Activated T-cell treated with anti-CD3 and anti-CD28 coated beads, Interleukin-2, amount 50 U/mL, for 1 hour (primary cell): ENCODE data around the gene C17orf113.
A peak's percentile ranks its signal among the peaks of the same experiment; 100 is the strongest.
"Not testable (repeated sequence)": the region's sequence is repeated elsewhere in the genome, so short reads cannot be mapped to it uniquely, and the experiment has no call there.

Experiments
- DNase-seq: peaks from one replicate; pipeline ENCODE4 v3.0.0-alpha.2; 2020

C17orf113 gene

GRCh38 chr17:42041619-42042018, 8.8 kb downstream of the C17orf113 start:
- DNase-seq = no peak

- no peak for DNase-seq
Observed at GRCh38 chr17:42040818-42041217, 9.6 kb downstream of the C17orf113 start.

GRCh38 chr17:42039794-42040763, 10.3 kb downstream of the C17orf113 start:
- no peak for DNase-seq

GRCh38 chr17:42038221-42038973, 12.0 kb downstream of the C17orf113 start:
- no peak for DNase-seq

GRCh38 chr17:42034059-42034458, 16.3 kb downstream of the C17orf113 start:
- no peak for DNase-seq

- DNase-seq = no peak
Observed at GRCh38 chr17:42031584-42031983, 18.8 kb downstream of the C17orf113 start.

- DNase-seq = no peak
Observed at GRCh38 chr17:42028791-42029127, 21.6 kb downstream of the C17orf113 start.

GRCh38 chr17:42027961-42028790, 22.2 kb downstream of the C17orf113 start:
- no peak for DNase-seq

GRCh38 chr17:42027590-42027889, 22.9 kb downstream of the C17orf113 start:
- DNase-seq = no peak

- DNase-seq = no peak
Observed at GRCh38 chr17:42026857-42027589, 23.4 kb downstream of the C17orf113 start.

GRCh38 chr17:42025936-42026335, 24.5 kb downstream of the C17orf113 start:
- DNase-seq = no peak

GRCh38 chr17:42025191-42025579, 25.2 kb downstream of the C17orf113 start:
- no peak for DNase-seq

- no peak for DNase-seq
Observed at GRCh38 chr17:42023524-42024349, 26.7 kb downstream of the C17orf113 start.

GRCh38 chr17:42020845-42021244, 29.6 kb downstream of the C17orf113 start:
- not testable (repeated sequence) for DNase-seq

- DNase-seq = peak; percentile 93
Observed at GRCh38 chr17:42019509-42020404, 30.6 kb downstream of the C17orf113 start, which contains the start of gene NKIRAS2. Gene NKIRAS2, plus strand, starts transcription at chr17:42020090. Its CDS starts 1,488 bp downstream, at chr17:42021578.

GRCh38 chr17:42018988-42019387, 31.4 kb downstream of the C17orf113 start:
- DNase-seq = no peak

- DNase-seq = no peak
Observed at GRCh38 chr17:42018339-42018738, 32.1 kb downstream of the C17orf113 start.

- no peak for DNase-seq
Observed at GRCh38 chr17:42017866-42018200, 32.6 kb downstream of the C17orf113 start.

GRCh38 chr17:42016941-42017865, 33.2 kb downstream of the C17orf113 start, which contains the start of gene DNAJC7:
Gene DNAJC7, minus strand, starts transcription at chr17:42017439. Its CDS starts 23 bp downstream, at chr17:42017416.
- DNase-seq = peak; percentile 87
